ENCODE measurements around the gene CRELD1. TPM values are rescaled to one million over a fixed set of nuclear protein-coding genes. Genes with fewer than 3 reads are reported as not detected.

CRELD1 gene
- total RNA-seq, 6 donors from 2014 or later, result 31.7 to 72.3 (median 44.0) TPM

DNA sequence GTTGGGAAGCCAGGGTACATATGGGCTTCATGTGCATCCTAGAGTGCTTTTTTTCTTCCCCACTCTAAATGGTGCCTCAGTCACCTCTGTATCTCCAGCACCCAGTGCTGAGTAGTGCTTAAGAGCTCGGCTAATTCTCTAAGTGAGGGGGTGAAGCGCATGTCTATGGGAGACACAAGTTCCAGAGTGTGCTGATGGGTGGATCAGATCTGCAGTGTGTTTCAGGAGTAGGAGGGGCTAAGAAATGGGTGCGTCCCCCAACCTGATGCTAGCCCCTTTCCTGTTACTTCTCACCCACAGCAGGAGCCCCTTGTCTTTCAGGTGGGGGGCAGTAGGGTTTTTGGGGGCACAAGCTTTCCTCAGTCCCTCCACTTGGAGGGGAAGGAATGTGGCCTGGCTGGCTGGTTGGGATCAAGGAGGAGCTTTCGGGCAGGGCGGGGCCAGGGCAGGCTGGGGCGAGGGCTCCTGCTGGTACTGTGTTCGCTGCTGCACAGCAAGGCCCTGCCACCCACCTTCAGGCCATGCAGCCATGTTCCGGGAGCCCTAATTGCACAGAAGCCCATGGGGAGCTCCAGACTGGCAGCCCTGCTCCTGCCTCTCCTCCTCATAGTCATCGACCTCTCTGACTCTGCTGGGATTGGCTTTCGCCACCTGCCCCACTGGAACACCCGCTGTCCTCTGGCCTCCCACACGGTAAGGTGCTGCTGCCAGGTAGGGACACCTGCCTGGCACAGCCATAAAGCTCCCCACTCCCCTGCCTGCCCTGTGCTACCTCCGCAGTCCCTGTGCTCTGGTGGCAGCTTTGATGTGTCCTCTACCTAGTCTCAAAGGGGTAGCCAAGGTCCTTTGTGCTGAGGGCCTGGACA, 31.0 kb upstream of the CRELD1 start, which contains the start of gene IL17RE:
Gene IL17RE, plus strand, starts transcription at position 477 of the 866 bp plus-strand sequence. Its CDS starts 85 bp downstream, at position 562.
- no peaks in the 10 kb centered on the region for H3K27me3 ChIP-seq
- peak within 1 kb of the TSS in 3 of 4 donors; percentile 37 to 55 (median 48) for H3K4me3 ChIP-seq
- H3K36me3 ChIP-seq, result peaks cover 0 to 5% (median 0%) of the 10 kb centered on the region in 4 donors
- peaks cover 7 to 31% (median 23%) of the 10 kb centered on the region in 4 donors for H3K4me1 ChIP-seq
- DNase-seq (peak; percentile 75 to 87), ATAC-seq (ENCODE audit: low FRiP score in 2 of 2) (peak; percentile 59 to 84)
- no peaks in the 10 kb centered on the region for H3K9me3 ChIP-seq
- TF ChIP-seq EP300 (IDR thresholded peaks at IDR 0.05) (no peak), POLR2A (IDR thresholded peaks at IDR 0.05) (peak in 1 of 4 donors; percentile 66), CTCF (IDR thresholded peaks at IDR 0.05) (no peak), POLR2AphosphoS5 (IDR thresholded peaks at IDR 0.05) (peak in 1 of 2 donors; percentile 27)
- WGBS, 2 donors, result 39 to 70% methylated on average over 11 to 13 of the region's 13 CpGs
- H3K27ac ChIP-seq, result peak within 1 kb of the TSS; percentile 47 to 80 (median 71)

DNA sequence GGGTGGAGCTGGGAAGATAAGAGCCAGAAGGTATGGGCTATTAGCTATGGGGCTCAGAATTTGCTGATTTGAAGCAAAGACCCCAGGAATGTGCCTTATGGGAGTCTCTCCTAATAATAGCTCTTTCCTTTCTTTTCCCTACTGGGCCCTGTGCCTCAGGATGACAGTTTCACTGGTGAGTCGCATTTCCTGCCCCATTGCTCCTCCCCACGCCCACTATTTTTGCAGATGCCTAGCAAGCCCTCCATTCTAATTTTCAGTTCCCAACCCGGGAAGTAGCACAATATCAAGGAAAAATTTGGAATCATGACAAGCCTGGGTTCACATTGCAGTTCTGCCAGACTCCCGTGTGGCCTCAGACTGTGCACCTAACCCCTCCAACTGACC, 30.4 kb upstream of the CRELD1 start:
- peak overlapping the region; percentile 47 to 80 (median 71) for H3K27ac ChIP-seq
- H3K27me3 ChIP-seq, result no peaks in the 10 kb centered on the region
- H3K36me3 ChIP-seq, result peaks cover 0 to 5% (median 0%) of the 10 kb centered on the region in 4 donors
- 20 to 27% methylated on average over 4 of the region's 4 CpGs for WGBS, 2 donors
- DNase-seq, result no peak
- TF ChIP-seq CTCF (IDR thresholded peaks at IDR 0.05), result no peak
- no peak for TF ChIP-seq POLR2A (IDR thresholded peaks at IDR 0.05)
- no peak for ATAC-seq (ENCODE audit: low FRiP score in 2 of 2)
- H3K4me1 ChIP-seq, result peaks cover 3 to 30% (median 19%) of the 10 kb centered on the region in 4 donors
- H3K4me3 ChIP-seq, result peak overlapping the region in 3 of 4 donors; percentile 37 to 55 (median 48)
- H3K9me3 ChIP-seq, result no peaks in the 10 kb centered on the region

GRCh38 chr3:9903904-9904303, 29.7 kb upstream of the CRELD1 start:
- H3K4me1 ChIP-seq, result peaks cover 0 to 32% (median 18%) of the 10 kb centered on the region in 4 donors
- ATAC-seq (ENCODE audit: low FRiP score in 2 of 2), result no peak
- no peak overlapping the region for H3K27ac ChIP-seq
- H3K27me3 ChIP-seq, result no peaks in the 10 kb centered on the region
- no peaks in the 10 kb centered on the region for H3K9me3 ChIP-seq
- H3K36me3 ChIP-seq, result peaks cover 0 to 5% (median 0%) of the 10 kb centered on the region in 4 donors
- H3K4me3 ChIP-seq, result no peak overlapping the region
- WGBS, 2 donors, result 78 to 81% methylated on average over 4 of the region's 4 CpGs
- TF ChIP-seq POLR2A (IDR thresholded peaks at IDR 0.05), result no peak
- TF ChIP-seq EP300 (IDR thresholded peaks at IDR 0.05), result no peak
- no peak for TF ChIP-seq CTCF (IDR thresholded peaks at IDR 0.05)
- no peak for TF ChIP-seq POLR2AphosphoS5 (IDR thresholded peaks at IDR 0.05)
- no peak for DNase-seq

DNA sequence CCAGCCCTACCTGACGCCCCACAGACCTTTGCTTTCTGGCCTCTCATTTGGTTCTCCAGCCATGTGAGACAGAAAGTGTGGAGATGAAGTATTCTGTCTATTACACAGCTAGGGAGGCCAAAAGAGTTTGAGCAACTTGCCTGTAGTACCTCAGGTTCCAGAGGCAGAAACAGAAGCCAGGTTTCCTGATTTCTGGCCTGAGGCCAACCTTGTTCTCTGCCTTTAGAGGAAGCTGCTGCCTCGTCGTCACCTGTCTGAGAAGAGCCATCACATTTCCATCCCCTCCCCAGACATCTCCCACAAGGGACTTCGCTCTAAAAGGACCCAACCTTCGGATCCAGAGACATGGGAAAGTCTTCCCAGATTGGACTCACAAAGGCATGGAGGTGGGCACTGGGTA, 27.2 kb upstream of the CRELD1 start:
- Histone ChIP-seq H3K4me3 (no peak overlapping the region), H3K27me3 (no peaks in the 10 kb centered on the region), H3K27ac (no peak overlapping the region), H3K9me3 (no peaks in the 10 kb centered on the region), H3K36me3 (peaks cover 0 to 5% (median 0%) of the 10 kb centered on the region in 4 donors), H3K4me1 (peaks cover 0 to 45% (median 22%) of the 10 kb centered on the region in 4 donors)
- ATAC-seq (ENCODE audit: low FRiP score in 2 of 2) (no peak), DNase-seq (no peak)
- no peak for TF ChIP-seq POLR2AphosphoS5 (IDR thresholded peaks at IDR 0.05)
- no peak for TF ChIP-seq POLR2A (IDR thresholded peaks at IDR 0.05)
- no peak for TF ChIP-seq EP300 (IDR thresholded peaks at IDR 0.05)
- no peak for TF ChIP-seq CTCF (IDR thresholded peaks at IDR 0.05)
- WGBS, 2 donors, result 85 to 88% methylated on average over 3 to 5 of the region's 5 CpGs
